Measurements from ENCODE around the gene LMBR1. TPM values are rescaled to one million over a fixed set of nuclear protein-coding genes. Genes with fewer than 3 reads are reported as not detected.
A peak's percentile ranks its signal among the peaks of the same experiment; 100 is the strongest.

Gene LMBR1
- polyA plus RNA-seq, 3 donors = 14.8 to 24.4 (median 21.2) TPM

DNA sequence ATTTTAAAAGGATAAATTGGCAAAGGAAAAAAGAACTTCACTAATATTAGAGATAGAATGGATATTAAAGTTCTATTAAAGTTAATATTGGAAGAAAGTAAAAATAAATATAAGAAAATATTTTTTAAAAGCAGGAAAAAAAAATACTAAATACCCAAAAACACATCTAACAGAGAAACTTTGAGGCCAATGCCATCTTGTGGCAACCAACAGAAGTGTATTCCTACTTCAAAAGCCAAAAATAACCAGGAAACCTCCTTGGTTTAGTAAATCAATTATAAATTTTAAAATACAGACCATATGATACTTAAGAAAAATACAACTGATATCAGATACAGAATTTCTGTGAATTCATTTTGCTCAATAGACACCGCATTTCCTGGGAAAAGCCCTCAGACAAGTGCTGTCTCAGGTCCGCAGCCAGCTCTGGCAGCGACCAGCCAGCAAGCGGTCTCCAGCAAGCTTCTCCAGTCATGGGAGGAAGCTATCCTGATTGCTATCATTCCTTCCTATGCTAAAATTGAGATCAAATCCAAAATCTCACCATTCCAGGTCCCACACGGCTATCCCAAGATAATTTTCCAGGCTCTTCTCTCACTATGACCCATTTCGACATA is 65.3 kb downstream of the LMBR1 start:
- Mint-ChIP-seq H3K4me3 (no peak overlapping the region), H3K9me3 (no peaks in the 10 kb centered on the region), H3K4me1 (peaks cover 39% of the 10 kb centered on the region), H3K36me3 (peaks cover 2 to 10% of the 10 kb centered on the region in 2 donors), H3K27me3 (ENCODE audit: low read depth in 3 of 3) (no peaks in the 10 kb centered on the region), H3K27ac (no peak overlapping the region)
- Histone ChIP-seq H3K9ac (ENCODE audit: insufficient read depth, low read length, poor library complexity, severe bottlenecking) (no peak overlapping the region), H3K4me1 (ENCODE audit: control insufficient read depth in 1 of 2, insufficient read depth in 2 of 2, low read length in 2 of 2) (peaks cover 38 to 47% of the 10 kb centered on the region in 2 donors), H2AFZ (ENCODE audit: insufficient read depth, low read depth, low read length, poor library complexity, severe bottlenecking) (no peak overlapping the region), H3K27ac (ENCODE audit: low read depth in 1 of 2, low read length in 2 of 2) (no peak overlapping the region), H3K9me3 (replicated peaks in 1 of 2; ENCODE audit: control insufficient read depth in 1 of 2, insufficient read depth in 1 of 2, low read length in 2 of 2) (no peaks in the 10 kb centered on the region), H4K20me1 (ENCODE audit: insufficient read depth, low read length) (no peaks in the 10 kb centered on the region), H3K36me3 (replicated peaks in 1 of 2; ENCODE audit: control insufficient read depth in 1 of 2, insufficient read depth in 2 of 2, low read length in 2 of 2) (no peaks in the 10 kb centered on the region), H3K79me2 (ENCODE audit: insufficient read depth, low read length) (no peaks in the 10 kb centered on the region), H3K27me3 (ENCODE audit: control insufficient read depth in 2 of 2, insufficient read depth in 2 of 2, low read length in 2 of 2) (no peaks in the 10 kb centered on the region), H3K4me2 (replicated peaks; ENCODE audit: extremely low read depth, low read length, poor library complexity, severe bottlenecking) (no peak overlapping the region), H3K4me3 (replicated peaks in 1 of 3; ENCODE audit: low read depth in 2 of 3, low read length in 3 of 3) (no peak overlapping the region)
- DNase-seq = no peak
- intact Hi-C loops (cut with micrococcal nuclease) = loop anchor here in 1 of 2 donors (10.0 kb wide), 1 partner anchor 1033 kb away; no protein-coding TSS in a partner anchor
- WGBS (ENCODE audit: insufficient coverage) = 93% methylated on average over 6 of the region's 6 CpGs
- TF ChIP-seq, protein P1, sequence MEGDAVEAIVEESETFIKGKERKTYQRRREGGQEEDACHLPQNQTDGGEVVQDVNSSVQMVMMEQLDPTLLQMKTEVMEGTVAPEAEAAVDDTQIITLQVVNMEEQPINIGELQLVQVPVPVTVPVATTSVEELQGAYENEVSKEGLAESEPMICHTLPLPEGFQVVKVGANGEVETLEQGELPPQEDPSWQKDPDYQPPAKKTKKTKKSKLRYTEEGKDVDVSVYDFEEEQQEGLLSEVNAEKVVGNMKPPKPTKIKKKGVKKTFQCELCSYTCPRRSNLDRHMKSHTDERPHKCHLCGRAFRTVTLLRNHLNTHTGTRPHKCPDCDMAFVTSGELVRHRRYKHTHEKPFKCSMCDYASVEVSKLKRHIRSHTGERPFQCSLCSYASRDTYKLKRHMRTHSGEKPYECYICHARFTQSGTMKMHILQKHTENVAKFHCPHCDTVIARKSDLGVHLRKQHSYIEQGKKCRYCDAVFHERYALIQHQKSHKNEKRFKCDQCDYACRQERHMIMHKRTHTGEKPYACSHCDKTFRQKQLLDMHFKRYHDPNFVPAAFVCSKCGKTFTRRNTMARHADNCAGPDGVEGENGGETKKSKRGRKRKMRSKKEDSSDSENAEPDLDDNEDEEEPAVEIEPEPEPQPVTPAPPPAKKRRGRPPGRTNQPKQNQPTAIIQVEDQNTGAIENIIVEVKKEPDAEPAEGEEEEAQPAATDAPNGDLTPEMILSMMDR (IDR thresholded peaks at IDR 0.05) = peak; percentile 55

- no peak overlapping the region for H2AFZ ChIP-seq (ENCODE audit: insufficient read depth, low read depth, low read length, poor library complexity, severe bottlenecking)
- H4K20me1 ChIP-seq (ENCODE audit: insufficient read depth, low read length) = no peaks in the 10 kb centered on the region
- DNase-seq = peak in 1 of 3 donors; percentile 38
- peaks cover 8 to 10% of the 10 kb centered on the region in 2 donors for H3K4me1 ChIP-seq (ENCODE audit: control insufficient read depth in 1 of 2, insufficient read depth in 2 of 2, low read length in 2 of 2)
- no peak overlapping the region for H3K9ac ChIP-seq (ENCODE audit: insufficient read depth, low read length, poor library complexity, severe bottlenecking)
- H3K79me2 ChIP-seq (ENCODE audit: insufficient read depth, low read length) = no peaks in the 10 kb centered on the region
- intact Hi-C loops (cut with micrococcal nuclease) = loop anchor here in 1 of 2 donors (10.0 kb wide), 1 partner anchor 1029 kb away; no protein-coding TSS in a partner anchor
- peak overlapping the region in 1 of 2 donors; percentile 36 for H3K27ac ChIP-seq (ENCODE audit: low read depth in 1 of 2, low read length in 2 of 2)
- Mint-ChIP-seq H3K27me3 (ENCODE audit: low read depth in 3 of 3) (no peaks in the 10 kb centered on the region), H3K27ac (peak overlapping the region in 1 of 7 donors; percentile 66), H3K4me3 (no peak overlapping the region), H3K4me1 (peaks cover 4% of the 10 kb centered on the region), H3K36me3 (peaks cover 18 to 31% of the 10 kb centered on the region in 2 donors), H3K9me3 (no peaks in the 10 kb centered on the region)
- H3K4me3 ChIP-seq (replicated peaks in 1 of 3; ENCODE audit: low read depth in 2 of 3, low read length in 3 of 3) = no peak overlapping the region
- TF ChIP-seq, protein P1 (IDR thresholded peaks at IDR 0.05) = no peak
- WGBS (ENCODE audit: insufficient coverage) = no CpG with 5 or more reads among the region's 4 CpGs
- H3K4me2 ChIP-seq (replicated peaks; ENCODE audit: extremely low read depth, low read length, poor library complexity, severe bottlenecking) = no peak overlapping the region
- H3K36me3 ChIP-seq (replicated peaks in 1 of 2; ENCODE audit: control insufficient read depth in 1 of 2, insufficient read depth in 2 of 2, low read length in 2 of 2) = peaks cover 9 to 33% of the 10 kb centered on the region in 2 donors
- H3K9me3 ChIP-seq (replicated peaks in 1 of 2; ENCODE audit: control insufficient read depth in 1 of 2, insufficient read depth in 1 of 2, low read length in 2 of 2) = no peaks in the 10 kb centered on the region
- no peaks in the 10 kb centered on the region for H3K27me3 ChIP-seq (ENCODE audit: control insufficient read depth in 2 of 2, insufficient read depth in 2 of 2, low read length in 2 of 2)
Observed at GRCh38 chr7:156823435-156823834, 69.5 kb downstream of the LMBR1 start.

Measured in CD14-positive monocyte (primary cell).